Memory B cell (primary cell): ENCODE measurements around the gene SARM1.

Experiments used
- ATAC-seq: fragments of 150-1000 bp; cut with Tn5 transposase; 2 replicates; pipeline ENCODE4 v1.10.0; 2021; ENCODE audit warnings: low read depth, mild to moderate bottlenecking, moderate library complexity
- DNase-seq, 2 donors: peaks; one replicate each; pipeline ENCODE4 v3.0.0; 2022; ENCODE audit warnings: low spot score in 2 of 2
- H3K27ac Mint-ChIP-seq: one replicate; pipeline ENCODE4 v1.8.0; 2022; ENCODE audit warnings: mild to moderate bottlenecking, moderate library complexity, mixed read lengths
- H3K27me3 Mint-ChIP-seq: one replicate; pipeline ENCODE4 v1.8.0; 2022; ENCODE audit warnings: mixed read lengths
- H3K36me3 Mint-ChIP-seq: one replicate; pipeline ENCODE4 v1.8.0; 2022; ENCODE audit warnings: mild to moderate bottlenecking, mixed read lengths
- H3K4me1 Mint-ChIP-seq: one replicate; pipeline ENCODE4 v1.8.0; 2022; ENCODE audit warnings: mixed read lengths
- H3K4me3 Mint-ChIP-seq: one replicate; pipeline ENCODE4 v1.8.0; 2022; ENCODE audit warnings: mild to moderate bottlenecking, moderate library complexity, mixed read lengths
- H3K9me3 Mint-ChIP-seq: one replicate; pipeline ENCODE4 v1.8.0; 2022; ENCODE audit warnings: mixed read lengths

SARM1 gene

GRCh38 chr17:28371245-28372202 lies at the start of gene SARM1:
Gene SARM1, plus strand, starts transcription at chr17:28371694. Its CDS starts 339 bp downstream, at chr17:28372033.
- Mint-ChIP-seq H3K4me1 (peaks cover 21% of the 10 kb centered on the region), H3K27me3 (no peaks in the 10 kb centered on the region), H3K36me3 (peaks cover under 1% of the 10 kb centered on the region), H3K27ac (peak within 1 kb of the TSS; percentile 83), H3K4me3 (peak within 1 kb of the TSS; percentile 97), H3K9me3 (no peaks in the 10 kb centered on the region)
- DNase-seq: peak; percentile 73 to 74
- peak; percentile 89 for ATAC-seq

DNA sequence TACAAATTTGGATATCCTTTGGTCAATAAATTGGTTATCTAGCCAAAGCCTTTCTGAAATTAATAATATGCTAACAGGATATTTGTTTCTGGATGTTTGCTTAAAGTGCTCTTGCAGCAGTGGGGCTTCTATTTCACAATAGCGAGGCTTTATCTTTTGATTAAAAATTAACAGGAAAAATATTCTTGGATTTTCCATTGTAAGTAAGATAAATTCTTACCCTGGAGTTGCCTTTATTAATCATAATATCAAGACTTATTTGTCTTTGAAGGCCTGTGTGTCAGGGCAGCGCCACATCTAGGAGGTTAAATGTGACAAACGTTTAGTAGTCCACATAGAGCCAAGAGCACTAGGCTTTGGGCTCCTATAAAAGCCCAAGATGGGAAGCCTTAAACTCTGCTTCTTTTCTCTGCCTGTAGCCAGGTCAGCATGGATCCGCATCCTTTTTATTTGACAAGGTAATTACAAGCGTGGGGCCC lies 47.2 kb upstream of the SARM1 start:
- Mint-ChIP-seq H3K4me3 (no peak overlapping the region), H3K4me1 (peaks cover 8% of the 10 kb centered on the region), H3K36me3 (peaks cover 7% of the 10 kb centered on the region), H3K27me3 (no peaks in the 10 kb centered on the region), H3K27ac (no peak overlapping the region), H3K9me3 (no peaks in the 10 kb centered on the region)
- ATAC-seq (no peak), DNase-seq (no peak)

- no peak for ATAC-seq
- H3K27me3 Mint-ChIP-seq: no peaks in the 10 kb centered on the region
- peaks cover 7% of the 10 kb centered on the region for H3K36me3 Mint-ChIP-seq
- H3K4me3 Mint-ChIP-seq: no peak overlapping the region
- H3K4me1 Mint-ChIP-seq: peaks cover 5% of the 10 kb centered on the region
- H3K9me3 Mint-ChIP-seq: no peaks in the 10 kb centered on the region
- no peak for DNase-seq
- H3K27ac Mint-ChIP-seq: no peak overlapping the region
Measured at GRCh38 chr17:28324781-28325180, 46.7 kb upstream of the SARM1 start.

DNA sequence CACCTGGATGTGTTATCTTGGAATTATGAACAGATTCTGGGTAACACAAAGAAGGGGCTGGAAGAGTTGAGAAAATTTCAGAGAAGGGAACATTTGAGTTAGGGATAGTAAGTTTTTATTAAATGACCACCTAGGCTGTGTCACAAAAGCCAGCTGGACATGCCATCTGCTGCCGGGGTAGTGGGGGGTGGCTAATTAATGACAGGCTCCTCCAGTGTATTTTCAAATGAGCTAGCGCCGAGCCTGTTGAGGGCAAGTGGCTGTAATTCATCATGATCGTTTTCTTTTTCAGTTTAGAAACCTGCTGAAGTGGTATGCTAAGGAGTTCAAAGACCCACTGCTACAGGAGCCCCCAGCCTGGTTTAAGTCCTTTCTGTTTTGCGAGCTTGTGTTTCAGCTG lies 46.3 kb upstream of the SARM1 start:
- H3K4me1 Mint-ChIP-seq: peaks cover 1% of the 10 kb centered on the region
- no peak overlapping the region for H3K27ac Mint-ChIP-seq
- H3K27me3 Mint-ChIP-seq: no peaks in the 10 kb centered on the region
- DNase-seq (no peak), ATAC-seq (no peak)
- no peaks in the 10 kb centered on the region for H3K9me3 Mint-ChIP-seq
- no peak overlapping the region for H3K4me3 Mint-ChIP-seq
- peaks cover 7% of the 10 kb centered on the region for H3K36me3 Mint-ChIP-seq

DNA sequence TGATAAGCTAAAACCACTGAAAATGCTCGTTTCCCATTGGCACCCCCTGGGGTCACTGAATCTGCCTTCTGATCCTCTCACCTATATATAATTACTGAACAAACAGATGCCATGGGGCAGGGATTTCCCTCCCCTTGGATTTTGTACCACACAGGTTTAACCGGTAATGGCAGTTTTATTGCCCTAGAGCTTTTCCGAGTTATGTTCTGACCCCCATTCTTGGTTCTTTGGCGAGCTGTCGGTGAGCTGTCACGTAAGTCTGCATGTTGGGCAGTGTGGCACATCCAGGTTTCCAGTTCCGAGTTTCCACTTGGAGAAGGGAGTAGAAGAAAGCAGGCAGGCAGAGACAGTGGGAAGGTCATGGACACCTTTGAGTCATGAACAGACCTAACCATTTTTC lies 45.4 kb upstream of the SARM1 start:
- no peaks in the 10 kb centered on the region for H3K9me3 Mint-ChIP-seq
- H3K4me1 Mint-ChIP-seq: no peaks in the 10 kb centered on the region
- peaks cover 7% of the 10 kb centered on the region for H3K36me3 Mint-ChIP-seq
- DNase-seq (no peak), ATAC-seq (no peak)
- H3K27me3 Mint-ChIP-seq: no peaks in the 10 kb centered on the region
- no peak overlapping the region for H3K27ac Mint-ChIP-seq
- H3K4me3 Mint-ChIP-seq: no peak overlapping the region

DNA sequence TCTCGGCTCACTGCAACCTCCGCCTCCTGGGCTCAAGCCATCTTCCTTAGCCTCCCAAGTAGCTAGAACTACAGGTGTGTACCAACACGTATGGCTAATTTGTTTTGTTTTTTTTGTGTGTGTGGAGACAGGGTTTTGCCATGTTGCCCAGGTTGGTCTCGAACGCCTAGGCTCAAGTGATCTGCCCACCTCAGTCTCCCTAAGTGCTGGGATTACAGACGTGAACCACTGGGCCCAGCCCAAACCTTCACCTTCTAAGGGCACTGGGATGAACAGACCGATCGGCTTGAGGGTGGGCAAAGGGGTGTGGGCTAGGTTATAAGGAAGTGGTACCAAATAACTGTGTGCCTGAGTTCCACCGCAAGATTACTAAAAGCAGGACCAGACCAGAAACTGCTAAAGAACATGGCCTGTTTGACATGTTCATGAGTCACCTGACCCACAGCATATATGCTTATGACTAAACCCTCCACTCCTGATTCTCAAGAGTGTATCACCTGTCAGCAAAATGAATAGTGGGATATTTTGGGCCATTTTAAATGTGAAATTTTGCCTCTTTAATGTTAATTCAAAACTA lies 44.4 kb upstream of the SARM1 start:
- no peaks in the 10 kb centered on the region for H3K9me3 Mint-ChIP-seq
- H3K36me3 Mint-ChIP-seq: peaks cover 8% of the 10 kb centered on the region
- DNase-seq (no peak), ATAC-seq (no peak)
- no peaks in the 10 kb centered on the region for H3K27me3 Mint-ChIP-seq
- H3K4me1 Mint-ChIP-seq: peaks cover under 1% of the 10 kb centered on the region
- H3K4me3 Mint-ChIP-seq: no peak overlapping the region
- H3K27ac Mint-ChIP-seq: no peak overlapping the region

- DNase-seq (no peak), ATAC-seq (no peak)
- Mint-ChIP-seq H3K27me3 (no peaks in the 10 kb centered on the region), H3K9me3 (no peaks in the 10 kb centered on the region), H3K36me3 (peaks cover 10% of the 10 kb centered on the region), H3K4me3 (no peak overlapping the region), H3K4me1 (peaks cover 2% of the 10 kb centered on the region), H3K27ac (no peak overlapping the region)
Measured at GRCh38 chr17:28327709-28328108, 43.8 kb upstream of the SARM1 start.

GRCh38 chr17:28328325-28328724 lies 43.2 kb upstream of the SARM1 start:
- Mint-ChIP-seq H3K27ac (no peak overlapping the region), H3K36me3 (peaks cover 10% of the 10 kb centered on the region), H3K4me1 (peaks cover 2% of the 10 kb centered on the region), H3K9me3 (no peaks in the 10 kb centered on the region), H3K27me3 (no peaks in the 10 kb centered on the region), H3K4me3 (no peak overlapping the region)
- DNase-seq (no peak), ATAC-seq (no peak)

GRCh38 chr17:28330671-28331070 lies 40.8 kb upstream of the SARM1 start:
- no peaks in the 10 kb centered on the region for H3K9me3 Mint-ChIP-seq
- no peak overlapping the region for H3K4me3 Mint-ChIP-seq
- H3K27me3 Mint-ChIP-seq: no peaks in the 10 kb centered on the region
- peaks cover 10% of the 10 kb centered on the region for H3K36me3 Mint-ChIP-seq
- H3K4me1 Mint-ChIP-seq: peaks cover 14% of the 10 kb centered on the region
- H3K27ac Mint-ChIP-seq: no peak overlapping the region
- no peak for ATAC-seq
- DNase-seq: no peak

- peaks cover 8% of the 10 kb centered on the region for H3K36me3 Mint-ChIP-seq
- H3K27ac Mint-ChIP-seq: no peak overlapping the region
- no peaks in the 10 kb centered on the region for H3K9me3 Mint-ChIP-seq
- no peaks in the 10 kb centered on the region for H3K27me3 Mint-ChIP-seq
- no peak overlapping the region for H3K4me3 Mint-ChIP-seq
- no peak for ATAC-seq
- no peak for DNase-seq
- H3K4me1 Mint-ChIP-seq: peaks cover 21% of the 10 kb centered on the region
Measured at GRCh38 chr17:28331891-28332420, 39.5 kb upstream of the SARM1 start.

DNA sequence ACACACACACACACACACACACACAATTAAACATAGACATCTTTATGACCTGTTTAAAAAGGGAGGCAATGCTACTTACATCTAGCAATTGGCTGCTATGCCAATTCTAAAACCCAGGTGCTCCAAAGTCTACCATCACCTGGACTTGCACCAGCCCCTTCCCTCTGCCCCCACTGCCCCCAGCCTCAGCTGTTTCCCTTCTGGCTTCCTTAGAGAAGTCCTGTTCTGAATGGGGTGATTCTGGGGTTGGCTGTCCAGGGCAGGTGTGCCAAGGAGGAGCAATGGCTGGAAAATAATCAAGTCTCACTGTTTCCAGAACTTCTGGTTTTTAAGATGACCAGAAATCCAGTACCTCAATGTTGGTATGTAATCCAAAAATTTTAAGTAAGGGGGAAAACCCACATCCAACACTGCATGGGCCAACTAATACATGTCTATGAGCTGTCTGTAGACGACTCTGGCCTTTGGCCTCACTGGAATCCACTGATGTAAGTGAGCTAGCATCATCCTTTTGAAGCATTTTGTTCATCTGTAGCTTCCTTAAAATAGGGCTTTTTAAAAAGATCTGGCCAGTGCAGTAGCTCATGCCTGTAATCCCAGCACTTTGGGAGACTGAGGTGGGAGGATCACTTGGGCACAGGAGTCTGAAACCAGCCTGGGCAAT lies 38.3 kb upstream of the SARM1 start:
- H3K4me1 Mint-ChIP-seq: peaks cover 30% of the 10 kb centered on the region
- no peaks in the 10 kb centered on the region for H3K27me3 Mint-ChIP-seq
- peaks cover 6% of the 10 kb centered on the region for H3K36me3 Mint-ChIP-seq
- peak overlapping the region; percentile 98 for H3K27ac Mint-ChIP-seq
- DNase-seq (no peak), ATAC-seq (no peak)
- H3K4me3 Mint-ChIP-seq: peak overlapping the region; percentile 91
- no peaks in the 10 kb centered on the region for H3K9me3 Mint-ChIP-seq

DNA sequence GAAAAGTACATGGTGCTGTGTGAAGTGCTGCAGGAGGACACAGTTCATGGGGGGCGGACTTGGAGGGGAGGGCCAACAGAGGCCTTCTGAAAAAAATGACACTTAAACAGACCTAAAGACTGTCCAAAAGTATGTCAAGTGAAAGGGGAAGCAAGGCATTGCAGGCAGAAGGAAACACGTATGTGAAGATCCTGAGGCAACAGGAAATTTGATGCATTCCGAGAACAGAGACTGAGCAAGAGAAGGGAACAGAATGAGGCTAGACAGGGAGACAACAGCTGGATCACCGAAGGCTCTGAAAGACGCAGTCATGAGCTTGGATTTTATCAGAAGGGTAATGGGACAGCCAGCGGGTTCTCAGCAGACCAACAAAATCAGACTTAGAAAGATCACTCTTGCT lies 37.3 kb upstream of the SARM1 start:
- peak overlapping the region; percentile 91 for H3K4me3 Mint-ChIP-seq
- DNase-seq (no peak), ATAC-seq (no peak)
- peak overlapping the region; percentile 98 for H3K27ac Mint-ChIP-seq
- H3K36me3 Mint-ChIP-seq: peaks cover 5% of the 10 kb centered on the region
- peaks cover 33% of the 10 kb centered on the region for H3K4me1 Mint-ChIP-seq
- H3K9me3 Mint-ChIP-seq: no peaks in the 10 kb centered on the region
- no peaks in the 10 kb centered on the region for H3K27me3 Mint-ChIP-seq

DNA sequence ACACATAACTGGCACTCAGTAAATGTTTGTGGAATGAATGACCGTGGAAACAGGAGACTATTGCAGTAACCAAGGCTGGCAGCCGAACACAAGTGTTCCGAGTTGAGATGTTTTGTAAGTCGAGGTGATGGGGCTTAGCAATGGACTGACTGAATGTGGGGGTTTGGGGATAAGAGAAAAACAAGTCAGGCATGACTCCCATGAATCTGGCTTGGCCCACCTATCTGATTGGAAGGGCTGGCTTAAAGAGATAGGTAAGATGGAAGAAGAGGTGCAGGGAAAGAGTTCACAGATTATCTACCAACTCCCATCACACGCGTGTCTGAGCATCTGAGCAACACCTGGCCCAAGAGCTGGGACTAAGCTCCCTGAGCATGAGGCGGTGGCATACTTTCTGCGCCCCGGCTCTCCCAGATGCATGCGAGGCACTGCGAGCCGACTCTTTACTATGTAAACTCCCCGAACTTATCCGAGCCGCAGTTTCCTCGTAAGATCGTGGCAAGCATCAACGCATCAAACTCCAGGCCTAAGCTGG lies 36.8 kb upstream of the SARM1 start:
- H3K27ac Mint-ChIP-seq: peak overlapping the region; percentile 98
- H3K36me3 Mint-ChIP-seq: peaks cover 5% of the 10 kb centered on the region
- no peaks in the 10 kb centered on the region for H3K9me3 Mint-ChIP-seq
- no peaks in the 10 kb centered on the region for H3K27me3 Mint-ChIP-seq
- H3K4me1 Mint-ChIP-seq: peaks cover 35% of the 10 kb centered on the region
- peak overlapping the region; percentile 91 for H3K4me3 Mint-ChIP-seq
- no peak for ATAC-seq
- DNase-seq: no peak
